CD4-positive, alpha-beta memory T cell (primary cell): Measurements from ENCODE around the gene LRP1B. TPM values are rescaled to one million over a fixed set of nuclear protein-coding genes. Genes with fewer than 3 reads are reported as not detected.

Source experiments
- CTCF ChIA-PET: fragments of 350-600 bp; sonication (Branson Sonifier 250); formaldehyde crosslinking; loops from one replicate; lab custom pipeline; 2021; ENCODE audit warnings: inconsistent platforms; ENCODE audit not compliant: partially characterized antibody; lab: Charles Lee
- POLR2A ChIA-PET: fragments of 350-600 bp; sonication (Branson Sonifier 250); formaldehyde crosslinking; loops from one replicate; lab custom pipeline; 2021; ENCODE audit not compliant: partially characterized antibody; lab: Charles Lee
- DNase-seq, 5 donors: peaks; one replicate each; pipeline versions ENCODE4 v3.0.0 to v3.0.0-alpha.2; 2020 to 2022; ENCODE audit warnings: mixed read lengths in 1 of 5
- H3K27ac ChIP-seq: one replicate; pipeline ENCODE4 v1.7.0; 2013; ENCODE audit warnings: low read depth, low read length
- H3K27me3 ChIP-seq: 2 replicates; pipeline ENCODE4 v1.7.0; 2013; ENCODE audit warnings: mild to moderate bottlenecking, low read length, moderate library complexity; ENCODE audit not compliant: insufficient read depth
- H3K36me3 ChIP-seq: 2 replicates; pipeline ENCODE4 v1.7.0; 2013; ENCODE audit warnings: mild to moderate bottlenecking, low read length, moderate library complexity; ENCODE audit not compliant: insufficient read depth
- H3K4me1 ChIP-seq: 2 replicates; pipeline ENCODE4 v1.7.0; 2013; ENCODE audit warnings: mild to moderate bottlenecking, low read length, moderate library complexity; ENCODE audit not compliant: insufficient read depth
- H3K4me3 ChIP-seq, 2 donors: one replicate each; pipeline ENCODE4 v1.7.0; 2013; ENCODE audit warnings: low read length in 2 of 2, mild to moderate bottlenecking in 1 of 2
- H3K9me3 ChIP-seq, 2 donors: one replicate each; pipeline ENCODE4 v1.7.0; 2013; ENCODE audit warnings: low read length in 2 of 2, control low read depth in 1 of 2; ENCODE audit not compliant: control insufficient read depth in 1 of 2
- H3K27ac Mint-ChIP-seq, 7 donors: one replicate each; pipeline ENCODE4 v1.8.0; 2020 to 2021; ENCODE audit warnings: mixed read lengths in 7 of 7, mild to moderate bottlenecking in 6 of 7, inconsistent platforms in 3 of 7, moderate library complexity in 3 of 7
- H3K27me3 Mint-ChIP-seq, 2 donors: one replicate each; pipeline ENCODE4 v1.8.0; 2020 to 2021; ENCODE audit warnings: mixed read lengths in 2 of 2
- H3K36me3 Mint-ChIP-seq, 2 donors: one replicate each; pipeline ENCODE4 v1.8.0; 2020 to 2021; ENCODE audit warnings: mixed read lengths in 2 of 2, inconsistent platforms in 1 of 2, mild to moderate bottlenecking in 1 of 2
- H3K4me1 Mint-ChIP-seq, 4 donors: one replicate each; pipeline ENCODE4 v1.8.0; 2020 to 2021; ENCODE audit warnings: mixed read lengths in 4 of 4, mild to moderate bottlenecking in 1 of 4
- H3K4me3 Mint-ChIP-seq, 8 donors: one replicate each; pipeline ENCODE4 v1.8.0; 2020 to 2021; ENCODE audit warnings: mixed read lengths in 8 of 8, mild to moderate bottlenecking in 7 of 8, moderate library complexity in 6 of 8, inconsistent platforms in 3 of 8
- H3K9me3 Mint-ChIP-seq, 8 donors: one replicate each; pipeline ENCODE4 v1.8.0; 2020 to 2021; ENCODE audit warnings: mixed read lengths in 8 of 8, mild to moderate bottlenecking in 5 of 8, inconsistent platforms in 3 of 8, moderate library complexity in 1 of 8
- intact Hi-C: fragments of 100-400 bp; cut with micrococcal nuclease; formaldehyde crosslinking; loops from one replicate; pipeline ENCODE4 v1.15.1; 2023
- polyA plus RNA-seq, 2 donors: library from polyadenylated mRNA; unstranded; fragments of 300-500 nt; fragmentation: Illumina TruSeq; gene quantifications; one replicate each; pipeline ENCODE4 v1.2.3, GENCODE V29; 2021
- total RNA-seq, 2 experiments: library from RNA; stranded (reverse); gene quantifications; one replicate each; pipeline ENCODE4 v1.2.3, GENCODE V29; 2021

Gene LRP1B
- total and polyA plus RNA-seq, 4 experiments from 2014 or later: not detected

DNA sequence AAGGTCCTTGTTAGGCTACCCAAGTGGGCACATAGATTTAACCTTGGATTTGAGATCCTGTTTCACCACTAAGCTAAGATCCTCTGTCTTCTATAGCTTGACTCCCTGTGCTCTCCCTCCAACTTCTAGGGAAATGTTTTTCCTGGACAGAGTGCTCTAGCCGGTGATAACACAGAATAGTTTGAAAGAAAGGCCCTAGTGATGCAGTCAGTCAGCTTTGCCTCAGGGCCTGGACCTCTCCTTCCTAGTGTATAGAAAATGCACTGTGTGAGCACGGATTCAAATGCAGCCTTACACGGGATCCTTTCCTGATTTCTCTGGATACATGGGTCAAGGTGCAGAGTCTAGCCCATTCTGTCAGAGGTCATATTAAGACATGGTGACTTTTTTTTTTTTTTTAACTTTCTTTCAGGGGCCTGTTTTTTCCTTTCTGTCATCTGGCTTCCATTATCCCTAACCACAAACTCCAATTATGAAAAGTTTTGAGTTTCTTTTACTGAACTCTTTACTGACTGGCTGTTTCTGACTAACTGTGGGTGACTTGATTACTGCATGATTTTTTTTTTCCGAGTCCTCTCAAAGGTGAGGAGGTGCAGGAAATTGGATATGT lies 122.6 kb downstream of the LRP1B start:
- no peak overlapping the region for H3K4me3 ChIP-seq
- ChIA-PET CTCF (no interaction called here), POLR2A (no interaction called here)
- H3K4me1 Mint-ChIP-seq: no peaks in the 10 kb centered on the region
- H3K4me3 Mint-ChIP-seq: no peak overlapping the region
- no peaks in the 10 kb centered on the region for H3K27me3 ChIP-seq
- intact Hi-C loops: no loop called here
- DNase-seq: no peak
- H3K36me3 ChIP-seq: no peaks in the 10 kb centered on the region
- H3K36me3 Mint-ChIP-seq: no peaks in the 10 kb centered on the region
- peaks cover 0 to 8% (median 4%) of the 10 kb centered on the region in 8 donors for H3K9me3 Mint-ChIP-seq
- H3K4me1 ChIP-seq: no peaks in the 10 kb centered on the region
- no peak overlapping the region for H3K27ac Mint-ChIP-seq
- no peaks in the 10 kb centered on the region for H3K27me3 Mint-ChIP-seq
- no peak overlapping the region for H3K27ac ChIP-seq
- H3K9me3 ChIP-seq: no peaks in the 10 kb centered on the region

DNA sequence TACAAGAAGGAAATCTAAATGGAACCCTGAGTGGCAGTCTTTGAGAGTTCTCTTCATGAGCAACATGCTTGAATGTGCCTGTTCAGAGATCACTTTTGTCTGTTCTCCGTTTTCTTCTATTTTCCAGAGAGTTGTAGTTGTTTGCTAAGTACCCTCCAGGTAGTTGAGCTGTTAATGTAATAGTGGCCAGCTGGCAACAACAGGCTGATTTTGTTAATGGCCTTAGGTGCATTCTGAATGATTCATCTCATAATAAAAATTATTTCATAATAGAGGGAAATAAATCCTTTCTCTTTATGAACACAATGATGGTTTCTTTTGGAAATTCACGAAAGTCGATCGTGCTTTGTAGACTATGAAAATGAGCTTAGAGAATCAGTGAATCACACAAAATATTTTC lies 136.8 kb downstream of the LRP1B start:
- H3K27me3 ChIP-seq: no peaks in the 10 kb centered on the region
- CTCF ChIA-PET: no interaction called here
- intact Hi-C loops: no loop called here
- Mint-ChIP-seq H3K4me1 (no peaks in the 10 kb centered on the region), H3K4me3 (no peak overlapping the region), H3K27ac (no peak overlapping the region), H3K36me3 (no peaks in the 10 kb centered on the region), H3K27me3 (no peaks in the 10 kb centered on the region), H3K9me3 (peaks cover 0 to 14% (median 3%) of the 10 kb centered on the region in 8 donors)
- no peaks in the 10 kb centered on the region for H3K36me3 ChIP-seq
- H3K4me1 ChIP-seq: no peaks in the 10 kb centered on the region
- no peak overlapping the region for H3K27ac ChIP-seq
- no peak for DNase-seq
- POLR2A ChIA-PET: no interaction called here
- H3K9me3 ChIP-seq: peaks cover 0 to 4% of the 10 kb centered on the region in 2 donors
- no peak overlapping the region for H3K4me3 ChIP-seq

- no peak for DNase-seq
- CTCF ChIA-PET: no interaction called here
- H3K4me3 Mint-ChIP-seq: no peak overlapping the region
- no peak overlapping the region for H3K27ac Mint-ChIP-seq
- no peaks in the 10 kb centered on the region for H3K36me3 Mint-ChIP-seq
- H3K27ac ChIP-seq: no peak overlapping the region
- H3K36me3 ChIP-seq: no peaks in the 10 kb centered on the region
- H3K9me3 Mint-ChIP-seq: peaks cover 0 to 14% (median 4%) of the 10 kb centered on the region in 8 donors
- no peaks in the 10 kb centered on the region for H3K27me3 Mint-ChIP-seq
- H3K27me3 ChIP-seq: no peaks in the 10 kb centered on the region
- no peaks in the 10 kb centered on the region for H3K4me1 Mint-ChIP-seq
- no peaks in the 10 kb centered on the region for H3K4me1 ChIP-seq
- peaks cover 0 to 4% of the 10 kb centered on the region in 2 donors for H3K9me3 ChIP-seq
- intact Hi-C loops: no loop called here
- POLR2A ChIA-PET: no interaction called here
- H3K4me3 ChIP-seq: no peak overlapping the region
These were observed 138.1 kb downstream of the LRP1B start for GRCh38 chr2:141992695-141993094.

GRCh38 chr2:141968433-141968832 lies 162.4 kb downstream of the LRP1B start:
- intact Hi-C loops: no loop called here
- Mint-ChIP-seq H3K27ac (no peak overlapping the region), H3K4me1 (no peaks in the 10 kb centered on the region), H3K27me3 (no peaks in the 10 kb centered on the region), H3K4me3 (no peak overlapping the region), H3K36me3 (no peaks in the 10 kb centered on the region), H3K9me3 (peaks cover 0 to 12% (median 6%) of the 10 kb centered on the region in 8 donors)
- no peaks in the 10 kb centered on the region for H3K27me3 ChIP-seq
- H3K9me3 ChIP-seq: peaks cover 0 to 3% of the 10 kb centered on the region in 2 donors
- no peak for DNase-seq
- H3K27ac ChIP-seq: no peak overlapping the region
- ChIA-PET POLR2A (no interaction called here), CTCF (no interaction called here)
- H3K36me3 ChIP-seq: no peaks in the 10 kb centered on the region
- H3K4me3 ChIP-seq: no peak overlapping the region
- H3K4me1 ChIP-seq: no peaks in the 10 kb centered on the region

DNA sequence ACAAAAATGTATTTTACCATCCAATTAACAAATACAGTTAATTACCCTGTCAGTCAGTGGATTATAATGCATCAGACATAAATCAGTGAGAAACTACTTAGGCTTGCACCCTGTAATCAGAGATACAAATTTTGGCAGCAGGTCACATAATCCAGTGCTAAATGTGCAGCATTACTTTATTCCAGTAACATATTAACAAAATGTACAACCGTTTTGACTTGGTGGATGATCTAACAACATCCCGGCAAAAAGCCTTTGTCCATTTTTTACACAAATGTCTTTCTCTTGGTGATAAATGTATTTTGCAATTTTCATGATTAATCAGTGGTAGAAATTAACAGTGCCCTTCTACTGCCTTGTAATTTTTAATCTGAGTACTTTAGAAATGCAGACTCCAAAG lies 162.8 kb downstream of the LRP1B start:
- no peaks in the 10 kb centered on the region for H3K27me3 ChIP-seq
- no peaks in the 10 kb centered on the region for H3K27me3 Mint-ChIP-seq
- H3K27ac ChIP-seq: no peak overlapping the region
- peaks cover 0 to 12% (median 6%) of the 10 kb centered on the region in 8 donors for H3K9me3 Mint-ChIP-seq
- intact Hi-C loops: no loop called here
- ChIA-PET CTCF (no interaction called here), POLR2A (no interaction called here)
- H3K36me3 Mint-ChIP-seq: no peaks in the 10 kb centered on the region
- DNase-seq: no peak
- no peak overlapping the region for H3K27ac Mint-ChIP-seq
- H3K4me3 ChIP-seq: no peak overlapping the region
- peaks cover 0 to 3% of the 10 kb centered on the region in 2 donors for H3K9me3 ChIP-seq
- no peaks in the 10 kb centered on the region for H3K4me1 ChIP-seq
- H3K4me3 Mint-ChIP-seq: no peak overlapping the region
- H3K4me1 Mint-ChIP-seq: no peaks in the 10 kb centered on the region
- no peaks in the 10 kb centered on the region for H3K36me3 ChIP-seq

- Mint-ChIP-seq H3K4me3 (no peak overlapping the region), H3K9me3 (peaks cover 0 to 12% (median 6%) of the 10 kb centered on the region in 8 donors), H3K36me3 (no peaks in the 10 kb centered on the region), H3K27me3 (no peaks in the 10 kb centered on the region), H3K4me1 (no peaks in the 10 kb centered on the region), H3K27ac (no peak overlapping the region)
- no peak for DNase-seq
- H3K9me3 ChIP-seq: peaks cover 0 to 3% of the 10 kb centered on the region in 2 donors
- H3K27ac ChIP-seq: no peak overlapping the region
- POLR2A ChIA-PET: no interaction called here
- no peak overlapping the region for H3K4me3 ChIP-seq
- H3K27me3 ChIP-seq: no peaks in the 10 kb centered on the region
- H3K4me1 ChIP-seq: no peaks in the 10 kb centered on the region
- intact Hi-C loops: no loop called here
- CTCF ChIA-PET: no interaction called here
- H3K36me3 ChIP-seq: no peaks in the 10 kb centered on the region
These were observed 163.3 kb downstream of the LRP1B start for GRCh38 chr2:141967503-141967902.

DNA sequence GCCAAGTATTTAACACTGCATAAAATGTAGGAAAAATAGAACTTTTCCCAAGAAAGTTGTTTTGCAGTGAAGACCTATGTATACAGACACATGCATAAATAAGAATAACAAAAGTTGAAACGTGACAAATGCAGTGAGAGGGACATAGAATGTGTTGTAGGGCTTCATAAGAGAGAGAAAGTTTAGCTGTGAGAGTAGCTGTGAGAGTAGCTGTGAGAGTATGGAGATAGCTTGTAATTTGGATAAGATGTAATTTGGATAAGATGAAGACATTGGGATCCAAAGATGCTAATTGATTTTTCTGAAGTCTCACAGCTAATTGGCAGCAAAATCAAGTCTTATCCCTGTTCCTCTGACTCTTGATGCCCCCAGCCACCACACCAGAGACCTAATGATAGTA lies 170.9 kb downstream of the LRP1B start:
- ChIA-PET CTCF (no interaction called here), POLR2A (no interaction called here)
- Histone ChIP-seq H3K36me3 (no peaks in the 10 kb centered on the region), H3K27me3 (no peaks in the 10 kb centered on the region), H3K4me3 (no peak overlapping the region), H3K9me3 (no peaks in the 10 kb centered on the region), H3K4me1 (no peaks in the 10 kb centered on the region), H3K27ac (no peak overlapping the region)
- Mint-ChIP-seq H3K4me3 (no peak overlapping the region), H3K27ac (no peak overlapping the region), H3K9me3 (peaks cover 0 to 10% (median 3%) of the 10 kb centered on the region in 8 donors), H3K27me3 (no peaks in the 10 kb centered on the region), H3K4me1 (no peaks in the 10 kb centered on the region), H3K36me3 (no peaks in the 10 kb centered on the region)
- no peak for DNase-seq
- intact Hi-C loops: no loop called here
